NOMO-1 (cell line): Measurements from ENCODE around the gene ZNF382.

ENCODE experiments used
- DNase-seq, 2 experiments: peaks; one replicate each; lab custom pipeline; 2025; ENCODE audit not compliant: unreplicated experiment in 2 of 2; lab: John Stamatoyannopoulos, UW

ZNF382 gene

GRCh38 chr19:36674201-36674600 is 69.1 kb downstream of the ZNF382 start:
- no peak for DNase-seq

GRCh38 chr19:36679455-36679854 is 74.3 kb downstream of the ZNF382 start:
- DNase-seq = no peak
